ENCODE results near the gene BUD23.
"Not testable (repeated sequence)": the region's sequence is repeated elsewhere in the genome, so short reads cannot be mapped to it uniquely, and the experiment has no call there.

Gene BUD23

DNA sequence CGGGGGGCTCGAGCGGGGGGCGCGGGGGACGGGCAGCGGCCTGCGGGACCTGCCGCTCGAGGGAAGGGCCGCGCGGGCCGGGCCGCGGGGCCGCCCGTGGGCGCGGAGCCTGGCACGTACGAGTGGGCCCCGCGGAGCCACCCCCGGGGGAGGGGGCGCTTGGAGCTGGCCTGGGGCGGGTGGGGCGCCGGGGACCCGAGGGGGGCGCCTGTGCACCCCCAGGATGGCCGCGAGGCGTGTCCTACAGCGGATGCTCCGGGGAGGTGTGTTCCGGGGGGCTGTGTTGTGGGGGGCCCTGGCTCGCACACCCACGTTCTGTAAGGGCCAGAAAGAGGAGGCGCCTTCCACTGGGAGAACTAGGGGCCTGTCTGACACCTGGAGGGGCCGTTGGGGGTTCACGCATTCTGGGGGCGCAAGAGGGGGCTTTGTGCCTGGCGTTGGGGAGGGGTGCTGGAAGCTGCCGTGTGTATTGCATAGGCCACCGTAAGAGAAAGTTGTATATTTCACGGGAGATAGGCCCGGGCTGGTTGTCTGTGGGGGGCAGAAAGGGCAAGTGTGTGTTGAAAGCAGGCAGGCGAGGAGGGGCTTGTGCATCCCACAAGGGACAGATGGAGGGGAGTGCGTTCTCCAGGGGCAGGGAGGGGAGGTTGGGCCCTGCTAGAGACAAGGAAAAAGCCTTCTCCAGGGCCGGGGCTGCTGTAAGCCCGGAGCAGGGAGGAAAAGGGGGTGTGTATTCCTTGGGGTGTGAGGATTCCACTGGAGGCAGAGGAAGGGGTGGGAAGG is 15.1 kb upstream of the BUD23 start:
- DNase-seq, result no peak

- DNase-seq, result no peak
Observed at GRCh38 chr7:73668886-73669230, 14.5 kb upstream of the BUD23 start.

DNA sequence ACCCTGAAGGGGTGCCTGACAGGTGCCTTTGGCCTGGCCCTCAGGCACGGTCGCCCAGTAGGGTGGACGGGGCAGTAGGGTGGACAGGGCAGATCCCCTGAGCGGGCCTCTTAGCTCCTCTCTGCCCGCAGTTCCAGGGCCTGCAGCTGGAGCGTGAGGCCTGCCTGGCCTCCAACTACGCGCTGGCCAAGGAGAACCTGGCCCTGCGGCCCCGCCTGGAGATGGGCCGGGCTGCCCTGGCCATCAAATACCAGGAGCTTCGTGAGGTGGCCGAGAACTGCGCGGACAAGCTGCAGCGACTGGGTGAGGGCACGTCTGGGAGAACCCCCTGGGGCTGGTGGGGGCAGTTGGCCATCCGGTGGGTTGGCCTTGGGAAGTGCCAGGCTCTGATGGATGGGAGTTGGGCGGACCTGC is 14.1 kb upstream of the BUD23 start:
- DNase-seq, result no peak

DNA sequence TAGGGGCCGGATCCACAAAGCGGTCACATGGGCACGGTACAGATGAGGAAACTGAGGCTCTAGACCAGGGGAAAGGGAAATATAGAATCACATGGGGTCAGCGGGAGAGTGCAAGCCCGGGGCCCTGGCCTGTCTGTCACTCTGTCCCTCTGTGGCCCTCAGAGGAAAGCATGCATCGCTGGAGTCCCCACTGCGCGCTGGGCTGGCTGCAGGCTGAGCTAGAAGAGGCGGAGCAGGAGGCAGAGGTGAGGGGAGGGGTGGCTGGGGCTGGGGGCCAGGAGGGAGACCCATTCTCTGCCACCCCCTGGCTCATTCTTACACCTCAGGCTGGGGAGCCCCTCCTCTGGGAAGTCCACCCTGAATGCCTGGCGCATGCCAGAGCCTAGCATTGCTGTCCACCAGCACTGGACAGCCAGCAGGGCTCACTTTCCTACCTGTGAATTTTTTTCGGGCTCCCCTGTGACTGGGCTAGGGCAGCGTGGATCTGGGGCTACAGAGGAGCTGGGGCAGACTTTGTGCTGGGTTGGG is 13.5 kb upstream of the BUD23 start:
- no peak for DNase-seq

GRCh38 chr7:73671322-73671661 is 12.1 kb upstream of the BUD23 start:
- DNase-seq, result no peak

DNA sequence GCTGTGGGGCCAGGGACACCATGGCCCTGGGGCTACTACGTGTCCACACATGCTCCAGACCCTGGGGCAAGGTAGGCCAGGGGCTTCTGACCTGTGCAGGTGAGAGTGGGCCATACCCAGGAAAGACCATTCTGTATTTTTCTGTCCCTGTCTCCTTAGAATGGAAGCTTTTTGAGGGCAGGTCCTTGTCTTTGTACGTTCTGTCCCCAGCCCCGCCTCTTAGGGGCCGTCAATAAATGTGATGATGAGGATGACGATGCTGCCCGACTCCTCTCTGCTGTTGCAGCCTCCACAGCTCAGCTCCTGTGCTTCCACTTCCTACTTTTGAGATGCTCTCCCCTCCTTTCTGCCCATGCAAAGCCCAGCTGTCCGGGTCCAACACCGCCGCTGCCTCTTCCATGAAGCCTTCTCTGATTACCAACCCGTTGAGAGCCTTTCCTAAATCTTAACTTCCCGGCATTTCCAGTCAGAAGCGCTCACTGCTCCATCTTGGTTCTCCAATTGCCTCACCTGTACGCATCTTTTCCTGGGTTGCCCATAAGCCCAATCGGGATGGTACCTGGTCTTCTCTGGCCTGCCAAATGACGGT is 11.4 kb upstream of the BUD23 start:
- no peak for DNase-seq

DNA sequence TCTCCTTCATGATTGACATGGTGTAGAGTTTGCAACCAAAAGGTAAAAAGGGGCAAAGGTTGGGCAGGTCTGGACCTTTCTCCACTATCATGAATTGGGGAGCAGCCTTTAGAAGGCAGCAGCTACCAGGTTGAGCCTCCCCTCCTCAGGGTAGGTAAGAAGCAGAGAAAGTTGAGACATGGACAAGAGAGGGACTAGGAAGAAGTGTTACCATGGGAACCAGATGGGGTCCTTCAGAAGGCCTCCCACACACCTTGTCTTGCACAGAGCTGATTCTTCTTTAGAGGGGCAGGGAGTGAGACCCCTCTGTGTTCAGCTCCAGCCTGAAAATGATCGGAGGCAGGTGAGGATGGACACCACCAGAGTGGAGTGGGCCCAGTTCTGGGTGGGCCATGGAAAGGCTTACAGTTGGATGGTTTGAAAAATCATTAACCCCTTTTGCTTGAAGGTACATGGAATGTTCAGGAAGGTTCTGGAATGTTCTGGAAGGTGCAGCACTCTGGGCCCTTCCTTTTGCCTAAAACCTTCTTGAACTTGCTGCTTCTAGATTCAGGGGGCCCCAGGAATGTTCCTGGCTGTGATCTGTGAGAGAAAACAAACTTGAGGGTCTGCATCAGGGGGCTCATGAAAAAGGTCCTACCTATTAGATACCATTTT is 8.8 kb upstream of the BUD23 start:
- no peak for DNase-seq

GRCh38 chr7:73676062-73676461 is 7.3 kb upstream of the BUD23 start:
- DNase-seq, result not testable (repeated sequence)

GRCh38 chr7:73678862-73679261 is 4.5 kb upstream of the BUD23 start:
- no peak for DNase-seq

DNA sequence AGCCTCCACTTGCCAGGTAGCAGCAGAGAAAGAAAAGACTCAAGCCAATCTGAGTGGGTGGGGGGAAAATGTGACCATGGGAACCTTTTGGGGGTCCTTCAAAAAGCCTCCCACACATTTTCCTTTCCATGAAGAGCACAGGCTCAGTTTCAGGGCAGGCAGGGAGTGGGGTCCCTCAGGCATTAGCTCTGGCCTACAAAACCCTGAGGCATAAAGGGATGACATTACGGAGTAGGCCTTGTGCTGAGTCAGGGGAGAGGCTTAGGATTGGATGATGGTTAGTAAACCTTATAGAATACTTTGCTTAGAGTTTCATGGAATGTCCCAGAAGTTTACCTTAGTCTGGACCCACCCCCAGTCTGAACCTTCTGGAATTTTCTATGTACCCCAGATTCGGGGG is 3.7 kb upstream of the BUD23 start:
- DNase-seq, result no peak

GRCh38 chr7:73680501-73680900 is 2.9 kb upstream of the BUD23 start:
- no peak for DNase-seq

- DNase-seq, result no peak
Observed at GRCh38 chr7:73681031-73681430, 2.4 kb upstream of the BUD23 start.

- no peak for DNase-seq
Observed at GRCh38 chr7:73682745-73683055, 697 bp upstream of the BUD23 start.

DNA sequence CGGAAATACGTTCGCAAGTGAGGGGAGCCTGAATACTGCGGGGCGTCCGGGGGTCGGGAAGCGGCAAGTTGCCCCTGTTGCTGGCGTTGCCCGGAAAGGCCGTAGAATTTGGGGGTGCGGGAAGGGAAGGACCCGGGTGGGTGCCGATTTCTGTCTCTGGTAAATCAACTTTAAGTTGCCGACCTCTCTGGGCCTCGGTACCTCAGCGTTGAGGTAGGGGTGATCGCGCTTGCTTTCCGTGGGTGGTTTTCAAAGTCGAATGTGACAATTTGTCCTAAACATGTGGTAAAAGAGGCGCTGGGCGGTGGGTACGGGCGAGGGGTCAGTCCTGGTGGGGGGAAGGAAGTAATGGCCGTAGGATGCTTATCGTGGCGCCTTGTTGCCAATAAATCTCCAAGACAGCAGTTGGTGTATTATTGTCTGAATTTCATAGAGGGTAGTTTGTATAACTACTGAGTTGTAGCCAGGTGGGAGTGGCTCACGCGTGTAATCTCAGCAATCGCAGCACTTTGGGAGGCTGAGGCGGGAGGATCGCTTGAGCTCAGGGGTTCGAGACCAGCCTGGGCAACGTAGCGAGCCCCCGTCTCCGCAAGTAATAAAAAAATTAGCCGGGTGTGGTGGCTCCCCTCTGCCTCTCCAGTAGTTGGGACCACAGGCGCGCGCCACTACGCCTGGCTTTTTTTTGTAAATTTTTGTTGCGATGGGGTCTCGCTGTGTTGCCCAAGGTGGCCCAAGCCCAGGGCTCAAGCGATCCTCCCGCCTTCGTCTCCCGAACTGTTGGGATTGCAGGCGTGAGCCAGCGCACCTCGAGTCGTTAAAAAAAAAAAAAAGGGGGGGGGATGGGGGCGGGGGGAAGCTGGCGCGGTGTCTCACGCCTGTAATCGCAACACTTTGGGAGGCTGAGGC is 644 bp downstream of the BUD23 start:
- DNase-seq, result no peak

DNA sequence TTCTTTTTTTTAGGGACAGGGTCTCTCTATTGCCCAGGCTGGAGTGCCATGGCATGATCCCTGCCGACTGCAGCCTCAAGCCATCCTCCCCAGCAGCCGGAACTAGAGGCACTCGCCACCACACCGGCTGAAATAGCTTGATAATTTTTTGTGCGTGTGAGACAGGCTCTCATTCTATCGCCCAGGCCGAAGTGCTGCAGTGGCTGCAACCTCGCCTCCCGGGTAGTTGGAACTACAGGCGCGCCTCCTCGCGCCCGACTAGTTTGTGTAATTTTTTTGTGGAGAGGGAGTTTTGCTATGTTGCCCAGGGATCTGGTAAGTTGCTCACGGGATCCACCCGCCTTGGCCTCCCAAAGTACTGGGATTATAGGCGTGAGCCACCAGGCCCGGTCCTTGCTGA is 1.9 kb downstream of the BUD23 start:
- DNase-seq, result no peak

DNA sequence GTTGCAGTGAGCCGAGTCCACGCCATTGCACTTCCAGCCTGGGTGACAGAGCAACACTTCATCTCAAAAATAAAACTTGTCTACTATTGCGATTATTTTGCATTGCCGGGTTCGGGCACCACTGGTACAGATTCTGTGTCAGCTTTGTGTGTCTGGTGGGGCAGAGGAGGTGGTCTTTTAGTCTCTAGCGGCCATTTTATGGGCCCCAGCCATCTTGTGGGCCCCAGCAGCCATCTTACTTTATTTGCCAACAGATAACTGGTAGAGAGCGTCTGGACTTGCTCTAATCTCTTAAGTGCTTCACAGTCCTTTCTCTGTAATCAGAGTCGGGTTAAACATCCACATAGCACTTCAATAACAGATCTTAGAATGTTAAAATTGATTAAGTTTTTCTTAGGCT is 4.9 kb downstream of the BUD23 start:
- DNase-seq, result no peak

GRCh38 chr7:73690646-73691045 is 7.2 kb downstream of the BUD23 start:
- DNase-seq, result no peak

DNA sequence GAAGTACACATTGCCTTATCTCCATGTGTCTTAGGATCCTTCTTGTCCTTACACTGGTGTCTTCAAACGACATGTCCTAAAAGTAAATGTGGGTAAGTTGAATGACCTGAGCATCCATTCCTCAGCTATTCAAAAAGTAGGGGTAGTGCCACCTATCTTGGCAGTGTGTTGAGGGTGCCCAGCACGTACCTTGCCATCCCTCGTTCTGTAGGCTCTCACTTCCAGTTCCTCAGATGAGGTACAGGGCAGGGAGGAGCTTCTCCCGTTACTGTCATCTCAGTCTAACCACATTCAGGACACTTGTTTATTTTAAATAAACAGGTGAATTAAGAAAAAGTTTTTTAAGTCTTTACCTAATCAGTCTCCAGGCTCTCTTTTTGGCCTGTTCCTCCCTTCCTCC is 13.0 kb downstream of the BUD23 start:
- DNase-seq, result no peak

GRCh38 chr7:73698410-73698809 is 15.0 kb downstream of the BUD23 start:
- no peak for DNase-seq

GRCh38 chr7:73699370-73700068 is 16.1 kb downstream of the BUD23 start:
- DNase-seq, result no peak

- DNase-seq, result no peak
Observed at GRCh38 chr7:73700069-73700423, 16.6 kb downstream of the BUD23 start.

DNA sequence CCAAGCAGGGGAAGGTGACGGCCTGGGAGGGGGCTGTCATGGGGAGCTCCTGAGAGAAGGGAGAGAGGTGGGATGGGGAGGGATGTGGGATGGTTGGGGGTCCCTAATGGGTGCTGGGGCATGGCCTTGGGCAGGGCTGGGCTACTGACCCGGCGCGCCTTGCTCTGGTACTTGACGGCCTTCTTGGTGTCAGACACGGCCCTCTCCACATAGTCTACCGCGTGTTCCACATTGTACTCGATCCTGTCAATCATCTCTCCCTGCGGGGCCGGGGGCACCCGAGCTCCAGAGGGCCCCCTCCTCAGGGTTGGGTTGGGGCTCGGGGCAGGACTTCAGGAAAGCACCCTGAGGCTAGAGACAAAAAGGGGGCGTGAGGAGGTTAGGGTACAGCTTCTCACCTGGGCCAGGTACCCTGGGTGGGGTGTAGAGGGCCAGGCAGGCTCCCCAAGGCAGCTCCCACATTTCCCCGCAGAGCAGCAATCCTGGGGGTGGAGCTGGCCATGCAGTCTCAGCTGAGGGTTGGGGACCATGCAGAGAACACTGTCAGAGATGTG is 17.3 kb downstream of the BUD23 start:
- no peak for DNase-seq

Data from AML-193 (cell line).